Left ventricle myocardium inferior (tissue), 1 donor: Measurements from ENCODE around the gene BRPF1. TPM values are rescaled to one million over a fixed set of nuclear protein-coding genes. Genes with fewer than 3 reads are reported as not detected.

Source experiments
- DNase-seq: peaks from one replicate; pipeline ENCODE4 v3.0.0-alpha.2; 2020
- H3K27ac ChIP-seq: fragments of 200-600 bp; replicated peaks from 2 replicates; pipeline ENCODE4 v1.8.0; 2021
- H3K27me3 ChIP-seq: fragments of 200-600 bp; 2 replicates; pipeline ENCODE4 v1.8.0; 2021; ENCODE audit warnings: low read depth
- H3K36me3 ChIP-seq: fragments of 200-600 bp; 2 replicates; pipeline ENCODE4 v1.8.0; 2021
- H3K4me1 ChIP-seq: fragments of 200-600 bp; 2 replicates; pipeline ENCODE4 v1.8.0; 2021
- H3K4me3 ChIP-seq: fragments of 200-600 bp; 2 replicates; pipeline ENCODE4 v1.8.0; 2021; ENCODE audit warnings: mild to moderate bottlenecking, moderate library complexity
- H3K9me3 ChIP-seq: fragments of 200-600 bp; replicated peaks from 2 replicates; pipeline ENCODE4 v1.8.0; 2021
- intact Hi-C: fragments of 100-400 bp; cut with micrococcal nuclease; formaldehyde crosslinking; loops from one replicate; pipeline ENCODE4 v1.11.0; 2022
- total RNA-seq: library from RNA; stranded (reverse); fragmentation: NEBNext Ultra II Directional; extraction: Animal tissue kit (Norgen Biotek cat#: 25700); gene quantifications from one replicate; pipeline ENCODE4 v1.2.1, GENCODE V29; 2021
- TF ChIP-seq, protein P1 (sequence below): fragments of 200-600 bp; IDR thresholded peaks from 2 replicates; pipeline ENCODE4 v1.8.0; 2021; ENCODE audit warnings: antibody characterized with exemption, mild to moderate bottlenecking, borderline replicate concordance
- donor health status: DM: no; HTN: yes; CAD: no; lungs with severe emphysema.

The BRPF1 gene
- total RNA-seq, 1 donor from 2014 or later, result 9.4 TPM

DNA sequence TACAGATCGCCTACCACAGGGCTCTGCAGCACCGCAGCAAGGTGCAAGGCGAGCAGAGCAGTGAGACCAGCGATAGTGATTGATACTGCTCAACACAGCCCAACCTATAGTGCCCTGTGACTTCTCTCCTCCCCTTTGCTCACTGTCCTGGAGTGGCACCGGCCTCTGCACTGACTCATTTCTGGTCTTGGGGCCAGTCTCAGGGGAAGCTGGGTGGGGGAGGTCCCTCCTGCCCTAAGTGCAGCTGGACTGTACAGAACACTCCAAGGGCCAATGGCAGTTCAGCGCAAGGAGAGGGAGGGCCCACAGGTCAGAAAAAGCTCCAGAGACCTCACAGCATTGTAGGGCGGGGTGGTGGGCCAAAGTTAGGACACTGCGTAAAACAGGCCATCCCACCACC lies 15.7 kb downstream of the BRPF1 start:
- H3K4me1 ChIP-seq, result peaks cover 26% of the 10 kb centered on the region
- no peak for DNase-seq
- no peak overlapping the region for H3K4me3 ChIP-seq
- H3K9me3 ChIP-seq, result no peaks in the 10 kb centered on the region
- intact Hi-C loops, result no loop called here
- H3K27ac ChIP-seq, result no peak overlapping the region
- TF ChIP-seq, protein P1, sequence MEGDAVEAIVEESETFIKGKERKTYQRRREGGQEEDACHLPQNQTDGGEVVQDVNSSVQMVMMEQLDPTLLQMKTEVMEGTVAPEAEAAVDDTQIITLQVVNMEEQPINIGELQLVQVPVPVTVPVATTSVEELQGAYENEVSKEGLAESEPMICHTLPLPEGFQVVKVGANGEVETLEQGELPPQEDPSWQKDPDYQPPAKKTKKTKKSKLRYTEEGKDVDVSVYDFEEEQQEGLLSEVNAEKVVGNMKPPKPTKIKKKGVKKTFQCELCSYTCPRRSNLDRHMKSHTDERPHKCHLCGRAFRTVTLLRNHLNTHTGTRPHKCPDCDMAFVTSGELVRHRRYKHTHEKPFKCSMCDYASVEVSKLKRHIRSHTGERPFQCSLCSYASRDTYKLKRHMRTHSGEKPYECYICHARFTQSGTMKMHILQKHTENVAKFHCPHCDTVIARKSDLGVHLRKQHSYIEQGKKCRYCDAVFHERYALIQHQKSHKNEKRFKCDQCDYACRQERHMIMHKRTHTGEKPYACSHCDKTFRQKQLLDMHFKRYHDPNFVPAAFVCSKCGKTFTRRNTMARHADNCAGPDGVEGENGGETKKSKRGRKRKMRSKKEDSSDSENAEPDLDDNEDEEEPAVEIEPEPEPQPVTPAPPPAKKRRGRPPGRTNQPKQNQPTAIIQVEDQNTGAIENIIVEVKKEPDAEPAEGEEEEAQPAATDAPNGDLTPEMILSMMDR, result no peak
- no peaks in the 10 kb centered on the region for H3K27me3 ChIP-seq
- H3K36me3 ChIP-seq, result peaks cover 74% of the 10 kb centered on the region

DNA sequence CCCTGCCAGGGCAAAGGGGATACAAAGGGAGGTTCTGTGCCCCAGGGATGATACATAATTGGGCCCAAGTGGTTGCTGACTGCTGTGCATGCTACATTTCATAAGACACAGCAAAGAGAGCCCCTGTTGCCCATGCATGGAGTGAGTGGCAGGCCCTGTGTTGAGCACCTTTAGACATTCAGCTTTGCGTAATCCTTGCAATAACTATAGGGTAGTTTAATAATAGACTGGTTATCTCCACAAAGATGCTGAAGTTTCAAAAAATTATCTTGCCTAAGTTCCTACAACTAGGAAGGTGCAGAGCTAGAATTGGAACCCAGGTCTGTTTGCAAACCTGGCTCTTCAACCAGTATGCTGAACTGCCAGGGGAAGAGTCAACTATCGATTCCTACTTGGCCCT lies 16.5 kb downstream of the BRPF1 start:
- no peaks in the 10 kb centered on the region for H3K27me3 ChIP-seq
- no peak overlapping the region for H3K27ac ChIP-seq
- no peaks in the 10 kb centered on the region for H3K9me3 ChIP-seq
- intact Hi-C loops, result no loop called here
- TF ChIP-seq, protein P1, result no peak
- DNase-seq, result no peak
- peaks cover 74% of the 10 kb centered on the region for H3K36me3 ChIP-seq
- peaks cover 26% of the 10 kb centered on the region for H3K4me1 ChIP-seq
- H3K4me3 ChIP-seq, result no peak overlapping the region

DNA sequence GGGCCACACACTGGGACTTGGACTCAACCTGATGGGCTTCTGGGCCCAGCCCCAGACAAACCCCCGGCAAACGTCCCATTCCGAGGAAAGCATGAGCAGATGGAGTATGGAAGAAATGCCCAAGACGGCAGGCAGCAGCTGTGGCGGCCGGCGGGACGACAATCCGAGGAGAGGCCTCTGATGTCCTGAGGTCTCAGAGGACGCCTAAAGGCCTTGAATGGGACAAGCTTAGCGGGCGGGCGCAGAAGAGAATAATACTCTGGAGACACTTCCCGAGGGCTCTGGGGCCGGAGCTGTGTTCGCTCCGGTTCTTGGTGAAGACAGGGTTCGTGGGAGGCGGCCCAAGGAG lies 17.7 kb downstream of the BRPF1 start:
- H3K36me3 ChIP-seq, result peaks cover 72% of the 10 kb centered on the region
- TF ChIP-seq, protein P1, result no peak
- H3K27me3 ChIP-seq, result no peaks in the 10 kb centered on the region
- H3K9me3 ChIP-seq, result no peaks in the 10 kb centered on the region
- no peak for DNase-seq
- intact Hi-C loops, result no loop called here
- H3K4me1 ChIP-seq, result peaks cover 28% of the 10 kb centered on the region
- H3K27ac ChIP-seq, result peak overlapping the region; percentile 94
- peak overlapping the region; percentile 82 for H3K4me3 ChIP-seq

DNA sequence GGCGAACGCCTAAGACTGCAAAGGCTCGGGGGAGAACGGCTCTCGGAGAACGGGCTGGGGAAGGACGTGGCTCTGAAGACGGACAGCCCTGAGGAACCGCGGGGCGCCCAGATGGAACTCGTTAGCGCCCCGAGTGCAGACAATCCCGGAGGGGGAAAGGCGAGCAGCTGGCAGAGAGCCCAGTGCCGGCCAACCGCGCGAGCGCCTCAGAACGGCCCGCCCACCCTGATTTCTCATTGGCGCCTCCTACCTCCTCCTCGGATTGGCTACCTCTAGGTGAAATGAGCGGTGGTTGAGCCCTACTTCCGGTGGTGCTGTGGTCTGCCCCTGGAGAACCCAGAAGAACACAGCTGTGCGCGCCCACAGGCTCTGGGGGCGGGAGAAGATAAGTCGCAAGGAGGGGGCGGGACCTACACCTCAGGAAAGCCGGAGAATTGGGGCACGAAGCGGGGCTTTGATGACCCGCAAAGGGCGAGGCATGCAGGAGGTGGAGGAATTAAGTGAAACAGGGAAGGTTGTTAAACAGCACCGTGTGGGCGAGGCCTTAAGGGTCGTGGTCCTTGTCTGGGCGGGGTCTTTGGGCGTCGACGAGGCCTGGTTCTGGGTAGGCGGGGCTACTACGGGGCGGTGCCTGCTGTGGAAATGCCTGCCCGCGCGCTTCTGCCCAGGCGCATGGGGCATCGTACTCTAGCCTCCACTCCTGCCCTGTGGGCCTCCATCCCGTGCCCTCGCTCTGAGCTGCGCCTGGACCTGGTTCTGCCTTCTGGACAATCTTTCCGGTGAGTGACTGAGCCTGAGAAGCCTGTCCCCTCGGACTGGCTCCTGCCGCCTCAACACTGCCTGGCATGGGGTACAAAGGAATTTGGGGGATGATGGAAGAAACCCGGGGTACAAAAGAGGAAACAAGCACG lies 18.4 kb downstream of the BRPF1 start, which contains the start of gene OGG1:
TSS of gene OGG1 (plus strand) at position 308 of the 911 bp plus-strand sequence. CDS start at position 643, 335 bp downstream.
- Histone ChIP-seq H3K4me1 (peaks cover 34% of the 10 kb centered on the region), H3K27ac (peak within 1 kb of the TSS; percentile 94), H3K9me3 (no peaks in the 10 kb centered on the region), H3K4me3 (peak within 1 kb of the TSS; percentile 82), H3K36me3 (peaks cover 68% of the 10 kb centered on the region), H3K27me3 (no peaks in the 10 kb centered on the region)
- DNase-seq, result peak; percentile 98
- intact Hi-C loops, result no loop called here
- TF ChIP-seq, protein P1, result no peak

DNA sequence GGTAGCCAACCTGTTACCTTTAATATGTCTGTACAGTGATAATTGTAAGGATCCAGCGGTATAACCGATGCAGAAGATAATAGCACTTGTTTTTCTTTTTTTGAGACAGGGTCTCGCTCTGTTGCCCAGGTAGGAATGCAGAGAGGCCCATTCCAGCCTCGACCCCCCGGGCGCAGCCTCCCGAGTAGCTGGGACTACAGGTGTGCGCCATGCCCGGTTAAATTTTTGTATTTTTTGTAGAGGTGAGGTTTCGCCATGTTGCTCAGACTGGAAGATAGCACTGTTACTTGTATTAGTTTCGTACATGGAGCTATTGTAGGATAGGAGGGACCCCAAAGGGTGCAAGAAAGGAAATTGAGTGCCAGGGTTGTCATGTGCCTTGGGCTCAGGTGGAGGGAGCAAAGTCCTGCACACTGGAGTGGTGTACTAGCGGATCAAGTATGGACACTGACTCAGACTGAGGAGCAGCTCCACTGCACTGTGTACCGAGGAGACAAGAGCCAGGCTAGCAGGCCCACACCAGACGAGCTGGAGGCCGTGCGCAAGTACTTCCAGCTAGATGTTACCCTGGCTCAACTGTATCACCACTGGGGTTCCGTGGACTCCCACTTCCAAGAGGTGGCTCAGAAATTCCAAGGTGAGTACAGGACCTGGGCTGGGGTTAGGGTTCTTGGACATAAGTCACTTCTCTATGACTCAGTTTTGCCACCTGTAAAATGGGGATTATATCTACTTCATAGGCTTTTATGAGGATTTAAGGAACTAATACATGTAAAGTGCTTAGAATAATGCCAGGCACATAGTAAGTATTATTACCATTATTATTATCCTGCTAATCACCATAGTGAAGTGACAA lies 19.2 kb downstream of the BRPF1 start:
- H3K4me1 ChIP-seq, result peaks cover 42% of the 10 kb centered on the region
- no peaks in the 10 kb centered on the region for H3K9me3 ChIP-seq
- TF ChIP-seq, protein P1, result no peak
- peak overlapping the region; percentile 82 for H3K4me3 ChIP-seq
- peaks cover 66% of the 10 kb centered on the region for H3K36me3 ChIP-seq
- DNase-seq, result no peak
- no peaks in the 10 kb centered on the region for H3K27me3 ChIP-seq
- intact Hi-C loops, result no loop called here
- peak overlapping the region; percentile 94 for H3K27ac ChIP-seq
